ENCODE results near the gene NUAK1. TPM values are rescaled to one million over a fixed set of nuclear protein-coding genes. Genes with fewer than 3 reads are reported as not detected.

The NUAK1 gene
- polyA plus RNA-seq, 1 donor from 2014 or later = 8.3 TPM

GRCh38 chr12:106065506-106065905 lies 73.2 kb downstream of the NUAK1 start:
- Histone ChIP-seq H3K27me3 (ENCODE audit: insufficient read depth, low read depth, low read length) (no peaks in the 10 kb centered on the region), H3K9me3 (ENCODE audit: low read length) (no peaks in the 10 kb centered on the region), H3K4me2 (ENCODE audit: low read length) (no peak overlapping the region), H4K20me1 (ENCODE audit: insufficient read depth) (no peaks in the 10 kb centered on the region), H3K36me3 (ENCODE audit: insufficient read depth, low read length) (peaks cover 8% of the 10 kb centered on the region), H3K4me3 (ENCODE audit: low read length) (no peak overlapping the region), H2AFZ (ENCODE audit: low read depth, low read length) (no peak overlapping the region), H3K9ac (ENCODE audit: low read length) (no peak overlapping the region), H3F3A (ENCODE audit: insufficient read depth, low read length, poor library complexity, severe bottlenecking) (no peaks in the 10 kb centered on the region), H3K27ac (ENCODE audit: low read length) (no peak overlapping the region), H3K79me2 (replicated peaks; ENCODE audit: insufficient read depth, low read length) (no peaks in the 10 kb centered on the region), H3K9me2 (ENCODE audit: insufficient read depth, low read length) (no peaks in the 10 kb centered on the region)
- no peak for TF ChIP-seq CTCF (IDR thresholded peaks at IDR 0.05; ENCODE audit: poor library complexity, severe bottlenecking)
- TF ChIP-seq RAD21 (conservative IDR thresholded peaks at IDR 0.05) = no peak
- TF ChIP-seq TAF1 (IDR thresholded peaks at IDR 0.05; ENCODE audit: low read depth) = no peak
- no peak for TF ChIP-seq SMC3 (conservative IDR thresholded peaks at IDR 0.05; ENCODE audit: poor library complexity)
- TF ChIP-seq, protein P1, sequence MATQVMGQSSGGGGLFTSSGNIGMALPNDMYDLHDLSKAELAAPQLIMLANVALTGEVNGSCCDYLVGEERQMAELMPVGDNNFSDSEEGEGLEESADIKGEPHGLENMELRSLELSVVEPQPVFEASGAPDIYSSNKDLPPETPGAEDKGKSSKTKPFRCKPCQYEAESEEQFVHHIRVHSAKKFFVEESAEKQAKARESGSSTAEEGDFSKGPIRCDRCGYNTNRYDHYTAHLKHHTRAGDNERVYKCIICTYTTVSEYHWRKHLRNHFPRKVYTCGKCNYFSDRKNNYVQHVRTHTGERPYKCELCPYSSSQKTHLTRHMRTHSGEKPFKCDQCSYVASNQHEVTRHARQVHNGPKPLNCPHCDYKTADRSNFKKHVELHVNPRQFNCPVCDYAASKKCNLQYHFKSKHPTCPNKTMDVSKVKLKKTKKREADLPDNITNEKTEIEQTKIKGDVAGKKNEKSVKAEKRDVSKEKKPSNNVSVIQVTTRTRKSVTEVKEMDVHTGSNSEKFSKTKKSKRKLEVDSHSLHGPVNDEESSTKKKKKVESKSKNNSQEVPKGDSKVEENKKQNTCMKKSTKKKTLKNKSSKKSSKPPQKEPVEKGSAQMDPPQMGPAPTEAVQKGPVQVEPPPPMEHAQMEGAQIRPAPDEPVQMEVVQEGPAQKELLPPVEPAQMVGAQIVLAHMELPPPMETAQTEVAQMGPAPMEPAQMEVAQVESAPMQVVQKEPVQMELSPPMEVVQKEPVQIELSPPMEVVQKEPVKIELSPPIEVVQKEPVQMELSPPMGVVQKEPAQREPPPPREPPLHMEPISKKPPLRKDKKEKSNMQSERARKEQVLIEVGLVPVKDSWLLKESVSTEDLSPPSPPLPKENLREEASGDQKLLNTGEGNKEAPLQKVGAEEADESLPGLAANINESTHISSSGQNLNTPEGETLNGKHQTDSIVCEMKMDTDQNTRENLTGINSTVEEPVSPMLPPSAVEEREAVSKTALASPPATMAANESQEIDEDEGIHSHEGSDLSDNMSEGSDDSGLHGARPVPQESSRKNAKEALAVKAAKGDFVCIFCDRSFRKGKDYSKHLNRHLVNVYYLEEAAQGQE (IDR thresholded peaks at IDR 0.05; ENCODE audit: borderline replicate concordance) = no peak
- TF ChIP-seq POLR2AphosphoS5 (IDR thresholded peaks at IDR 0.05) = no peak
- no peak for TF ChIP-seq EZH2 (IDR thresholded peaks at IDR 0.05; ENCODE audit: borderline replicate concordance, insufficient read depth, low read length, poor library complexity, severe bottlenecking)
- TF ChIP-seq MXI1 (conservative IDR thresholded peaks at IDR 0.05; ENCODE audit: poor library complexity, severe bottlenecking) = no peak
- no peak for TF ChIP-seq EP300 (conservative IDR thresholded peaks at IDR 0.05; ENCODE audit: poor library complexity, severe bottlenecking)

- no peak overlapping the region for H3K27ac ChIP-seq (ENCODE audit: low read length)
- no peak overlapping the region for H2AFZ ChIP-seq (ENCODE audit: low read depth, low read length)
- no peaks in the 10 kb centered on the region for H3K27me3 ChIP-seq (ENCODE audit: insufficient read depth, low read depth, low read length)
- H3K4me3 ChIP-seq (ENCODE audit: low read length) = no peak overlapping the region
- no peaks in the 10 kb centered on the region for H3K9me2 ChIP-seq (ENCODE audit: insufficient read depth, low read length)
- no peak overlapping the region for H3K9ac ChIP-seq (ENCODE audit: low read length)
- H3K36me3 ChIP-seq (ENCODE audit: insufficient read depth, low read length) = peaks cover 8% of the 10 kb centered on the region
- H3F3A ChIP-seq (ENCODE audit: insufficient read depth, low read length, poor library complexity, severe bottlenecking) = no peaks in the 10 kb centered on the region
- no peak overlapping the region for H3K4me2 ChIP-seq (ENCODE audit: low read length)
- TF ChIP-seq EZH2 (IDR thresholded peaks at IDR 0.05; ENCODE audit: borderline replicate concordance, insufficient read depth, low read length, poor library complexity, severe bottlenecking) = no peak
- TF ChIP-seq EP300 (conservative IDR thresholded peaks at IDR 0.05; ENCODE audit: poor library complexity, severe bottlenecking) = no peak
- TF ChIP-seq POLR2AphosphoS5 (IDR thresholded peaks at IDR 0.05) = no peak
- TF ChIP-seq, protein P1 (IDR thresholded peaks at IDR 0.05; ENCODE audit: borderline replicate concordance) = no peak
- no peak for TF ChIP-seq SMC3 (conservative IDR thresholded peaks at IDR 0.05; ENCODE audit: poor library complexity)
- no peak for TF ChIP-seq RAD21 (conservative IDR thresholded peaks at IDR 0.05)
- TF ChIP-seq TAF1 (IDR thresholded peaks at IDR 0.05; ENCODE audit: low read depth) = no peak
- no peak for TF ChIP-seq CTCF (IDR thresholded peaks at IDR 0.05; ENCODE audit: poor library complexity, severe bottlenecking)
- no peak for TF ChIP-seq MXI1 (conservative IDR thresholded peaks at IDR 0.05; ENCODE audit: poor library complexity, severe bottlenecking)
- no peaks in the 10 kb centered on the region for H3K9me3 ChIP-seq (ENCODE audit: low read length)
- H4K20me1 ChIP-seq (ENCODE audit: insufficient read depth) = no peaks in the 10 kb centered on the region
- H3K79me2 ChIP-seq (replicated peaks; ENCODE audit: insufficient read depth, low read length) = no peaks in the 10 kb centered on the region
Observed at GRCh38 chr12:106064721-106065021, 74.1 kb downstream of the NUAK1 start.
